PC-9 (cell line): ENCODE results near the gene PFKFB3. TPM values are rescaled to one million over a fixed set of nuclear protein-coding genes. Genes with fewer than 3 reads are reported as not detected.

Experiments
- BruUV-seq: library from RNA; stranded (reverse); fragments of 400-500 nt; replicated peaks from 2 replicates; lab custom pipeline; 2021; lab: Mats Ljungman, UMichigan
- CTCF ChIA-PET: fragments of 300-600 bp; sonication (Branson Sonifier 250); formaldehyde crosslinking; loops from one replicate; lab custom pipeline; 2022; ENCODE audit warnings: antibody characterized with exemption; lab: Charles Lee
- POLR2A ChIA-PET: fragments of 300-600 bp; sonication (Branson Sonifier 250); formaldehyde crosslinking; loops from one replicate; lab custom pipeline; 2022; ENCODE audit warnings: antibody characterized with exemption; ENCODE audit not compliant: unreplicated experiment; lab: Charles Lee
- DNase-seq, 2 experiments: peaks; one replicate each; pipeline versions ENCODE4 v3.0.0 to v3.0.0-alpha.2; 2015 to 2022; ENCODE audit warnings: mixed read lengths in 1 of 2
- H2AFZ ChIP-seq: fragments of 200-600 bp; sonication (generic); 2 replicates; pipeline ENCODE4 v1.8.1; 2017; ENCODE audit warnings: antibody characterized with exemption
- H3F3A ChIP-seq: fragments of 200-600 bp; sonication (generic); 2 replicates; pipeline ENCODE4 v1.8.1; 2017; ENCODE audit warnings: antibody characterized with exemption, mild to moderate bottlenecking, low read depth; ENCODE audit not compliant: insufficient read depth
- H3K27ac ChIP-seq: fragments of 200-600 bp; sonication (generic); 2 replicates; pipeline ENCODE4 v1.6.1; 2016; ENCODE audit warnings: mixed run types
- H3K27me3 ChIP-seq: fragments of 200-600 bp; sonication (generic); 2 replicates; pipeline ENCODE4 v1.6.1; 2016; ENCODE audit warnings: low read depth, mixed run types; ENCODE audit not compliant: insufficient read depth
- H3K36me3 ChIP-seq: fragments of 200-600 bp; sonication (generic); 2 replicates; pipeline ENCODE4 v1.6.1; 2016; ENCODE audit warnings: low read depth, mixed run types
- H3K4me1 ChIP-seq: fragments of 200-600 bp; sonication (generic); replicated peaks from 2 replicates; pipeline ENCODE4 v1.6.1; 2016; ENCODE audit warnings: mixed run types; ENCODE audit not compliant: insufficient read depth
- H3K4me2 ChIP-seq: fragments of 200-600 bp; sonication (generic); 2 replicates; pipeline ENCODE4 v1.6.1; 2017; ENCODE audit warnings: mixed run types
- H3K4me3 ChIP-seq: fragments of 200-600 bp; sonication (generic); 2 replicates; pipeline ENCODE4 v1.6.1; 2016; ENCODE audit warnings: mixed run types
- H3K79me2 ChIP-seq: fragments of 200-600 bp; sonication (generic); 2 replicates; pipeline ENCODE4 v1.6.1; 2017; ENCODE audit warnings: low read depth, mixed run types
- H3K9me2 ChIP-seq: fragments of 200-600 bp; sonication (generic); 2 replicates; pipeline ENCODE4 v1.8.1; 2017; ENCODE audit warnings: mild to moderate bottlenecking; ENCODE audit not compliant: insufficient read depth
- H3K9me3 ChIP-seq: fragments of 200-600 bp; sonication (generic); 2 replicates; pipeline ENCODE4 v1.8.1; 2016; ENCODE audit warnings: low read depth; ENCODE audit not compliant: insufficient read depth
- H4K20me1 ChIP-seq: fragments of 200-600 bp; sonication (generic); 2 replicates; pipeline ENCODE4 v1.8.1; 2017; ENCODE audit not compliant: insufficient read depth
- EZH2 ChIP-seq: fragments of 200-600 bp; sonication (generic); IDR thresholded peaks from 2 replicates; pipeline ENCODE4 v1.8.0; 2017; ENCODE audit warnings: antibody characterized with exemption, low read depth
- intact Hi-C: fragments of 100-400 bp; cut with micrococcal nuclease; formaldehyde crosslinking; loops from one replicate; pipeline ENCODE4 v1.10.0; 2022; ENCODE audit not compliant: unreplicated experiment
- total RNA-seq: library from RNA; stranded (reverse); gene quantifications from 2 replicates; pipeline ENCODE4 v1.2.3, GENCODE V29; 2021
- TF ChIP-seq, protein P1 (sequence below): fragments of 200-600 bp; sonication (generic); conservative IDR thresholded peaks from 2 replicates; pipeline ENCODE4 v1.6.1; 2017; ENCODE audit warnings: mixed run types, antibody characterized with exemption, mild to moderate bottlenecking, moderate library complexity

Gene PFKFB3
- total RNA-seq, 1 experiment from 2014 or later = 37.8 TPM

DNA sequence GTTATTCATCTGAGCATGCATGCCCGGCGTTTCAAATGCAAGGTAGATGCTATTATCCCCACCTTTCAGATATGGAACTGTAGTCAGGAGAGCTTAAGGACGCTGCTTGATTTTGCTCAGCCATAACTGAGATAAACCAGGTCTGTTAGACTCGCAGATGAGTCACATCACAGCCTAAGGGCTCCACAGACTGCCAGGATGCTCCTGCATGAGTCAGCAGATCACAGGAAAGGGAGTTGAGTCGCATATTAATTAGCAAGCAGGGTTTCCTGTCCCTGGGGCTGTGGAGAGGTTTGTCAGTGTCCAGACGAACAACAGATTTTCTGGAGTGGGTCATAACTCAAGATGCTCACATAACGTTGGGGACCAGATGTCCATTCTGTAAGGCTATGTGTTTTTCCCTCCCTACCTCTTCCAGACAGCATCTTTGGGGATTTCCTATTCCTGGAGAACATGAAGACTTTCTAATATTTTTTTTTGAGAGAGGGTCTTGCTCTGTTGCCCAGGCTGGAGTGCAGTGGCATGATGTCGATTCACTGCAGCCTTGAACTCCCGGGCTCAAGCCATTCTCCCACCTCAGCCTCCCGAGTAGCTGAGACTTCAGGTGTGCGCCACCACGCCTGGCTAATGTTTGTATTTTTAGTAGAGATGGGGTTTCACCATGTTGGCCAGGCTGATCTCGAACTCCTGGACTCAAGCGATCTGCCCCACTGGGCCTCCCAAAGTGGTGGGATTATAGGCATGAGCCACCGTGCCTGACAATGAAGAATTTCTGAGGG is 36.7 kb downstream of the PFKFB3 start:
- Histone ChIP-seq H3K9me3 (no peaks in the 10 kb centered on the region), H3K4me1 (peaks cover 9% of the 10 kb centered on the region), H2AFZ (no peak overlapping the region), H4K20me1 (no peaks in the 10 kb centered on the region), H3K36me3 (no peaks in the 10 kb centered on the region), H3K4me3 (no peak overlapping the region), H3K27me3 (no peaks in the 10 kb centered on the region), H3K79me2 (no peaks in the 10 kb centered on the region), H3K9me2 (no peaks in the 10 kb centered on the region), H3F3A (peaks cover 12% of the 10 kb centered on the region), H3K27ac (peak overlapping the region; percentile 60), H3K4me2 (peak overlapping the region; percentile 43)
- intact Hi-C loops = loop anchor here (1.0 to 2.0 kb wide), 3 partner anchors 35 to 160 kb away; no protein-coding TSS in a partner anchor
- BruUV-seq = TSS peak; percentile 34
- POLR2A ChIA-PET = interaction anchor here (0.6 kb wide), 2 partner anchors 36 to 95 kb away, joined by 4 read pairs; no protein-coding TSS in a partner anchor
- TF ChIP-seq, protein P1, sequence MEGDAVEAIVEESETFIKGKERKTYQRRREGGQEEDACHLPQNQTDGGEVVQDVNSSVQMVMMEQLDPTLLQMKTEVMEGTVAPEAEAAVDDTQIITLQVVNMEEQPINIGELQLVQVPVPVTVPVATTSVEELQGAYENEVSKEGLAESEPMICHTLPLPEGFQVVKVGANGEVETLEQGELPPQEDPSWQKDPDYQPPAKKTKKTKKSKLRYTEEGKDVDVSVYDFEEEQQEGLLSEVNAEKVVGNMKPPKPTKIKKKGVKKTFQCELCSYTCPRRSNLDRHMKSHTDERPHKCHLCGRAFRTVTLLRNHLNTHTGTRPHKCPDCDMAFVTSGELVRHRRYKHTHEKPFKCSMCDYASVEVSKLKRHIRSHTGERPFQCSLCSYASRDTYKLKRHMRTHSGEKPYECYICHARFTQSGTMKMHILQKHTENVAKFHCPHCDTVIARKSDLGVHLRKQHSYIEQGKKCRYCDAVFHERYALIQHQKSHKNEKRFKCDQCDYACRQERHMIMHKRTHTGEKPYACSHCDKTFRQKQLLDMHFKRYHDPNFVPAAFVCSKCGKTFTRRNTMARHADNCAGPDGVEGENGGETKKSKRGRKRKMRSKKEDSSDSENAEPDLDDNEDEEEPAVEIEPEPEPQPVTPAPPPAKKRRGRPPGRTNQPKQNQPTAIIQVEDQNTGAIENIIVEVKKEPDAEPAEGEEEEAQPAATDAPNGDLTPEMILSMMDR = no peak
- TF ChIP-seq EZH2 = no peak
- CTCF ChIA-PET = no interaction called here
- peak; percentile 84 to 94 for DNase-seq

- Histone ChIP-seq H4K20me1 (no peaks in the 10 kb centered on the region), H3K27me3 (no peaks in the 10 kb centered on the region), H3K9me2 (no peaks in the 10 kb centered on the region), H3K4me1 (peaks cover 9% of the 10 kb centered on the region), H3K79me2 (no peaks in the 10 kb centered on the region), H3K36me3 (no peaks in the 10 kb centered on the region), H2AFZ (no peak overlapping the region), H3K27ac (no peak overlapping the region), H3F3A (peaks cover 12% of the 10 kb centered on the region), H3K4me2 (no peak overlapping the region), H3K9me3 (no peaks in the 10 kb centered on the region), H3K4me3 (no peak overlapping the region)
- no TSS peak for BruUV-seq
- DNase-seq = no peak
- TF ChIP-seq, protein P1 = no peak
- TF ChIP-seq EZH2 = no peak
- CTCF ChIA-PET = no interaction called here
- intact Hi-C loops = no loop called here
- POLR2A ChIA-PET = no interaction called here
Observed at GRCh38 chr10:6240254-6240653, 37.5 kb downstream of the PFKFB3 start.

GRCh38 chr10:6242089-6242488 is 39.4 kb downstream of the PFKFB3 start:
- Histone ChIP-seq H3K27ac (no peak overlapping the region), H3K27me3 (no peaks in the 10 kb centered on the region), H3K79me2 (no peaks in the 10 kb centered on the region), H3K4me2 (no peak overlapping the region), H3K4me1 (peaks cover 9% of the 10 kb centered on the region), H3K9me3 (no peaks in the 10 kb centered on the region), H3K9me2 (no peaks in the 10 kb centered on the region), H3K4me3 (no peak overlapping the region), H3F3A (peaks cover 12% of the 10 kb centered on the region), H3K36me3 (no peaks in the 10 kb centered on the region), H4K20me1 (no peaks in the 10 kb centered on the region), H2AFZ (no peak overlapping the region)
- DNase-seq = no peak
- intact Hi-C loops = no loop called here
- TF ChIP-seq, protein P1 = no peak
- TF ChIP-seq EZH2 = no peak
- no TSS peak for BruUV-seq
- ChIA-PET POLR2A (no interaction called here), CTCF (no interaction called here)
